ENCODE data around the gene EGFR.
"Not testable (repeated sequence)": the region's sequence is repeated elsewhere in the genome, so short reads cannot be mapped to it uniquely, and the experiment has no call there.

The EGFR gene

DNA sequence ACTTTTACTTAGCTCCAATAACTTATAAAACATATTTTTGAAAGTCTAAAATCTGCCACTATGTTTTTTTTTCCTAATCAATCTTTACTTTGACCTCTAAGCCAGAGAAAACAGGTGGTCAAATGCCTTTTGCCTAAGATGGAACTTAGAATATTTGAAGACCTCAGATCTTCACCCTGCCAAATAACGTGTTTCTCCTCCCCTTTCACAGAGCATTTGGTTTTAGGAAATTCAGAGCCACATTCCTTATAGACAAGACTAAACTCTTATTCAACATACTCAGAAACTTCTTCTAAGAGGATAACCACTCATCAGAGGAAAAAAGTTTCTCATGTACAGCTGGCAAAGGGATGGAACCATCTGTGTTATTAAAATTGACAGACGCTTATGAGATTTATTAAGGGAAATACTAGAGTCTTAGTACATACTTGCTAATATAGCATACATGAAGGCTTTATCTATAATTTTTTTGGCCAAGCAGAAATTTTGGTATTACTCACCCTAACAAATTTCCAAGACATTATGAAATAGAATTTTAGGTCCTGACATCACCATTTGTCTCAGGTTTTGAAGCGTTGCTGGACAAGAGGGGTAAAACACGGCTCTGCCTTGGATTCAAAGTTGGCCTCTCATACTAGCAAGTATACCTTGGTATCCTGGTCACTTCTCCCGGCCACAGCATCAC, 2.6 kb upstream of the EGFR start:
- DNase-seq: no peak

DNA sequence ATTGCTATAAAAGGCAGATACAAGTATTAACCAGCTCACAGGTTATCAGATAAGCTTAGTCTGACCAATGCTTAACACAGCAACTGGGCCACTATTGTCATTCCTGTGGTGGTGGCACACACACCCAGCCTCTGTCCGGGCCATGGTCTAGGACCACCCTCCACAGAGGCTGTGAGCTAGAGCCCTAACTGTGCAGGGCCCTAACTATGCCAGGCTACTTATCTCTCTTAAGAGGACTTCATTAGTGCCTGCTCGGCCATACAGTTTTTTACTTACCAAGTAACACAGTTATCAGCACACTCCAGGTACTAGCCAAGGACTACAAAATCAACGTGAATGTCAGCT, 2.1 kb upstream of the EGFR start:
- no peak for DNase-seq

DNA sequence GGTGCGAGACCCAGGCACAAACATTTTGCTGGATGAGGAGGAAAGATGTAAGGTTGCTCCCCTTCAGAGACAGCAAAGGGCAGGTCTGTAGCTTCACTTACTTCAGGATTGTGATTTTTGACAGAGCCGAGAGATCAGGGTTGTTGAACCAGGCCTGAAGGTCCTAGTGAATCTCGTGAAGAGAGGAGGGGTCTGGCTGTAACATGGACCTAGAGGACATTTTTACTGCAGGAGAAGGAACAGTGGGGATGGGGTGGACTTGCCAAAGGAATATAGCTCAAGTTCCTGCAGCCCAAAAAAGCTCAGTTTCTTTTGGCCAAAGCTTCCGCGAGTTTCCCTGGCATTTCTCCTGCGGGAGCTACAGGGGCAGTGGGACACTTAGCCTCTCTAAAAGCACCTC, 976 bp upstream of the EGFR start:
- no peak for DNase-seq

DNA sequence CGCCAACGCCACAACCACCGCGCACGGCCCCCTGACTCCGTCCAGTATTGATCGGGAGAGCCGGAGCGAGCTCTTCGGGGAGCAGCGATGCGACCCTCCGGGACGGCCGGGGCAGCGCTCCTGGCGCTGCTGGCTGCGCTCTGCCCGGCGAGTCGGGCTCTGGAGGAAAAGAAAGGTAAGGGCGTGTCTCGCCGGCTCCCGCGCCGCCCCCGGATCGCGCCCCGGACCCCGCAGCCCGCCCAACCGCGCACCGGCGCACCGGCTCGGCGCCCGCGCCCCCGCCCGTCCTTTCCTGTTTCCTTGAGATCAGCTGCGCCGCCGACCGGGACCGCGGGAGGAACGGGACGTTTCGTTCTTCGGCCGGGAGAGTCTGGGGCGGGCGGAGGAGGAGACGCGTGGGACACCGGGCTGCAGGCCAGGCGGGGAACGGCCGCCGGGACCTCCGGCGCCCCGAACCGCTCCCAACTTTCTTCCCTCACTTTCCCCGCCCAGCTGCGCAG, 424 bp downstream of the EGFR start:
- DNase-seq: no peak

DNA sequence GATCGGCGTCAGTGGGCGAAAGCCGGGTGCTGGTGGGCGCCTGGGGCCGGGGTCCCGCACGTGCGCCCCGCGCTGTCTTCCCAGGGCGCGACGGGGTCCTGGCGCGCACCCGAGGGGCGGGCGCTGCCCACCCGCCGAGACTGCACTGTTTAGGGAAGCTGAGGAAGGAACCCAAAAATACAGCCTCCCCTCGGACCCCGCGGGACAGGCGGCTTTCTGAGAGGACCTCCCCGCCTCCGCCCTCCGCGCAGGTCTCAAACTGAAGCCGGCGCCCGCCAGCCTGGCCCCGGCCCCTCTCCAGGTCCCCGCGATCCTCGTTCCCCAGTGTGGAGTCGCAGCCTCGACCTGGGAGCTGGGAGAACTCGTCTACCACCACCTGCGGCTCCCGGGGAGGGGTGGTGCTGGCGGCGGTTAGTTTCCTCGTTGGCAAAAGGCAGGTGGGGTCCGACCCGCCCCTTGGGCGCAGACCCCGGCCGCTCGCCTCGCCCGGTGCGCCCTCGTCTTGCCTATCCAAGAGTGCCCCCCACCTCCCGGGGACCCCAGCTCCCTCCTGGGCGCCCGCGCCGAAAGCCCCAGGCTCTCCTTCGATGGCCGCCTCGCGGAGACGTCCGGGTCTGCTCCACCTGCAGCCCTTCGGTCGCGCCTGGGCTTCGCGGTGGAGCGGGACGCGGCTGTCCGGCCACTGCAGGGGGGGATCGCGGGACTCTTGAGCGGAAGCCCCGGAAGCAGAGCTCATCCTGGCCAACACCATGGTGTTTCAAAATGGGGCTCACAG, 1.1 kb downstream of the EGFR start:
- DNase-seq: no peak

DNA sequence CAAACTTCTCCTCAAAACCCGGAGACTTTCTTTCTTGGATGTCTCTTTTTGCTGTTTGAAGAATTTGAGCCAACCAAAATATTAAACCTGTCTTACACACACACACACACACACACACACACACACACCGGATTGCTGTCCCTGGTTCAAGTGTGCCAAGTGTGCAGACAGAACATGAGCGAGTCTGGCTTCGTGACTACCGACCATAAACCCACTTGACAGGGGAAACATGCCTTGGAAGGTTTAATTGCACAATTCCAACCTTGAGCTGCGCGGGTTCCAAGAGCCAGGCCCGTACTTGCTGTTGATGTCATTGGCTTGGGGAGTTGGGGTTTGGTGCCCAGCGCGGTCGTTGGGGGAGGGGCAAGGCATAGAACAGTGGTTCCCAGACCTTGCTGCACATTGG, 1.7 kb downstream of the EGFR start:
- DNase-seq: no peak

DNA sequence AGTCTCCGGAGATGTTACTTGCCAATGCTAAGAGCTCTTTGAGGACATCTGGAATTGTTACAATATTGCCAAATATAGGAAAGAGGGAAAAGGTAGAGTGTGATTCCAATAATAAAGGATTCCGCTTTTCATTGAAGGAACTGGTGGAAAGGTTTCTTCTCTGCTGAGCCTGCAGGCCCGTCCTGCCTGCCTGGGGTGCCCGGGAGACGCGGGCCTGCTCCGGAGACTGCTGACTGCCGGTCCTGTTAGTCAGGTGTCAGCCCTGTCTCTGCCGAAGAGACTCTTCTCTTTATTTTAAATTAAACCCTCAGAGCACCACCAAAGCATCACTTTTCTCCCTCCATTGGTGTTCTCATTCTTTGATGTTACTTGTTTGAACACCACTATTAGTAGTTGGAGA, 2.2 kb downstream of the EGFR start:
- DNase-seq: no peak

DNA sequence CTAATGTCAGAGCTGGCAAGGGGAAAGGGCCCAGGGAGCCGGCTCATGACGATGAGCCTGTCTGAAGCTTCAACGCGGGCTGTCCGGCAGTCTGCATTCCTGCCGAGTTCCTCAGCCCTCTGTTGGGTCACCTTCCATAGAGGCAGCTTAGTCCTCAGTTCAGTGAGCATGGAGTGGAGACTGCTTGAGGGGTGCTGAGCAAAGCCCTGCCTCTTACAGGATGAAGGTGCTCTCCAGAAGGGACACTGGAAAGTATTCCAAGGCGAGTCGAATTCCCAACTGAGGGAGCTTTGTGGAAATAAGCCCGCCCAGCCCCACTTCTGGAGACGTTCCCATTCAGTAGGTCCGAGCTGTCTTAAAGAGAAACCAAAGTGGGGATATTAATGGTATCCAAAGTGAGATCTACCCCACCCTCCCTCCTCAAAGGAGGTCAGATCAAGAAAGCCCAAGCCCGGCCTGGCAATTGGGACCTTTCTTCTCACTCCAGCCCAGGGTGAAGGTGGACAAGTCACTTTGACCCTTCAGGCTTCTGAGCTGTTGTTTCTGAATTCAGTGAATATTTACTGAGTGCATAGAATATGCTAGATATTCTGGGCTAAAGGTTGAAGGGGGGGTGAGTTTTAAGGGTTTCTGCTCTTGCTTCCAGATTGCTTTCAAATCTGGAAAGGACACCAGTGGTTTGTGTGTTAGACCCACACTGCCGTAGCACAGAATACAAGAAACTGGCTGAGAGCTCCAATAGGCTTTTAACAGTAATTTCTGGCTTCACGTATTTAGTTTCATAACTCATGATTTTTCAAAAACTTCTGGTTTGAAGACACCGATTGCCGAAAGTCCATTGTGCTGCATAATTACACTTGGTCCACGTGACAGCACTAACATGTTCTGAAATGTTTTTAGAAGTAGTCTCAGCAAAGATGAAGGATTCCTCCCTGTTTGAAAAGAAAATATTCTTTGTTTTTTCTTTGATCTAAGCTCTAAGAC, 3.5 kb downstream of the EGFR start:
- no peak for DNase-seq

DNA sequence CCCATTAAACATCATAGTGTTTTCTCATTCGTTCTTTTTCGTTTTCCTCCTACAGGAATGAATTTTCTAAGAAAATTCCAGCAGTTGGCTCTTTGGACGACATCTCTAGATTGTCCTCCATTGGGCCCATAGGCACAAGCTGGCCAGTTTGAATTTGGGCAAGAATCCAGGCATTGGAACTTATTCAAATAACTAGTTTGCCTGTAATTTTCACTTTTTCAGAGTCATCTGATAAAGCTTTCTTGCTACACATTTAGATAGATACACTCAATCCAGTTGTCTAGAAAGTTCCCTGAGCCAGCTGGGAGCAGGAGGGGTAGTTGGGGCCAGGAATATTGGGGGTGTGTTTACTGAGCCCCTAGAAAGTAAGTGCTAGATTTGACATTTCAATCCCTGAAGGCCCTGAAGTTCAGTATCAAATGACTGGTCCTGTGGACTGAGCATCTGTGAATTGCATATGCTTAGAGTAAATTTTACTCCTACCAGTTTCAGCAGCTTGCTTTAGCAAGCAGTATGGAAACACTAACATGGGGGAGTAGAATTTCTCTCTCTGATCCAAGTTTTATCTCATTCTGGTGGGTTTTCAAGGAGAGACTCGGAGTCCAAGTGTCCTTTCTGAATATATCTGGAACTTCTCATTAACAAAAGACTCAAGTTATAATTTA, 5.2 kb downstream of the EGFR start:
- no peak for DNase-seq

DNA sequence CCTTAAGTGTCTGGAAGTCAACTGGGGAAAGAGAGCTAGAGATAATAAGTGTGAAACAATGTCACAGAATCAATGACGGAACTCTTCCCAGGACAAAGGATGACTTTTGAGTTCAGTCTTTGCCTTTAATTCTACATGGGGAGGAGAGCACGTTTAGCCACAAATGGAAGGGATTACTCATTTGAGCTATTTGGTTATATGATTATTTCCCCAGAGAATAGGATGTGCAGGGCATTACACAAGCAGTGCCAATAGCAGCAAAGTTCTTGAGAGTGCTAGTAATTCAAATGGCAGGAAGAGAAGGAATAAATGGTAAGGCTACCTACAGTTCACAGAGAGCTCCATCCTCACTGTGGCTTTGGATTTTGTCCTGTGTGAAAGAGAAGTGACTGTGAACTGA, 6.0 kb downstream of the EGFR start:
- DNase-seq: no peak

DNA sequence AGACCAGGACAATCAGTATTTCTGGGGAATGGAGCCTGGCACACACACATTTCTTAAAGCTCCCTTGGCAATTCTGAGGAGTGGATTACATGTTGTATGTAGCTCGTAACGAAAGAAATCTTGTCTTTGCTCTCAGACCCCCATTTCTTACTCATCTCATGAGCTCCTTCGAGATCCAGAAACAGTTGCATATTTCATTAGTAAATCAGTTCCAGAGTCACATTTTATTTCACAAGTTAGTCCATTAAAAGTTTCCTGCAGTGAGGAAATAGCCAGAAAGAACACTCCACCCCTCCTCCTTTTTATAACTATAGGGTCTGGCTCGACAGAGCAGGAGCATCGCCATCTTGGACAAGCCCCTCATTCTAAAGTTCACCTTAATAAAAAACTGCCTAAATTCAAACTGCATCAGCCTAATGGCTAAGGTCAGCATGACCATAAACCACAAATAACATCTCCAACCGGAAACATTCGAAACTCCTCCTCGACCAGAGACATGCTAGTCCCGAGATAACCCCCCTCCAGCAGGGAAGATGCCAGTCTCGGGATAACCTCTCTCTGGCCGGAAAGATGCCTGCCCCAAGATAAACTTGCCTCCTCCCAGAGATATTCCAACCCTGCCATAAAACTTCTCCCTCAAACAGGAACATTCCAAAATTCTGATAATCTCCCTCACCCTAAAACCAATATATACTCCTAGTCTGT, 7.4 kb downstream of the EGFR start:
- DNase-seq: no peak

DNA sequence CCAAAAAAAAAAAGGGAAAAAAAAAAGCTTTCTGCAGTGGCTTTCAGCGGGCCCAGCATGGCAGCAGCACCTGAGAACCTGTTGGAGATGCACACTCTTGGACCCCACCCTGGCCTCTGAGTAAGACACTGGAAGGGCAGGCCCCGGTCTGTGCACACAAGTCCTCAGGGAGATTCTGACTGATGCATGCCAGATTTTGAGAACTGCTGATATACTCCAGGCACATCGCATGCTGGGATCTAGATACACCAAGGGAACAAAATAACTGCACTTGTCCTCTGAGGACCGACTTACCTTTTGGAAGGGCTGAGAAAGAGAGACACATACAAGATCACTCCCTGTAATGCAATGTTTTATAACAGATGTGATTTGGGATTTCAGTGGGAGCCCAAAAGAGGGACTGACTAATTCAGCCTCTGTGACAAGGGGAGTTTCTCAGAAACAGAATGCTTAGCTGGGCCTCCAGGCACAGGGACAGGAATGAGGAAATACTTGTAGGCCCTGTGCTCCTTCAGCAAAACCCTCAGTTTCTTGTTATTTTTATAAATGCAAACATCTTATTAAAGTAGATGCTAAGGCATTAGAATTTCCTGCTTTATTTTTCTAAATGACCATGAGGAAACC, 8.2 kb downstream of the EGFR start:
- DNase-seq: no peak

DNA sequence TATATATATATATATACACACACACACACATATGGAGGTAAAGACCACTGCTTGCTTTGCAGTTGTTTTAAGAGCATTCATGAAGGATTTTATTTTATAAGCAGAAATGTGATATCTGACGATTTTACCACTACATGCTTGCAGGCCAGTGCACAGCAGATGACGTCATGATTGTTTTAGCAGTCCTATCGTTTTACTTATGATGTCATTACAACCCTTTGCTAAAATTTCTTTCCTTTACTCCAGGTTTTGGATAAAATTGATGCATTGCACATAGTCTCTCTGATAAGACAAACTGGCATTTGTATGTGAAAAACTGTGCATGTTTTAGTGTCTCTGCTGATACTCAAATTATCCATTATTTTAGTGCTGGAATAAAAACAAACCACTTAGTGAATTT, 9.2 kb downstream of the EGFR start:
- no peak for DNase-seq

DNA sequence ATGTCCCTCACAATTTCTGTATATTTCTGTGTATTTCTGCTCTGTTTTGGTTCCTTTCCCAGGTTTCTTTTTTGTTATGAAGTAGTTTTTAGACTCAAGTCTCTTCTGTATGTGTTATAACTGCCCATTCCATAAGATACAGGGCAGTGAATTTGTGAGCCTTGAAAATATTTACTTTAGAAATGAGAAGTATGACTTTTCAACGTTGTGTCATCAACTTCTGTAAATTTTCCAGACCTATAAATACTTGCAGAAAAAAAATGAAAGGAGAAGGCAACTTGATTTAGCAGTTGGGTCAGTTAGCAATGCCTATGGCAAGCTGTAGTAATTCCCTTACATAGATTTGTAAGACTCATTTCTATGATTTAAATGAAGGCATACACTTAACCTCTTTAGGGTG, 11.5 kb downstream of the EGFR start:
- DNase-seq: no peak

DNA sequence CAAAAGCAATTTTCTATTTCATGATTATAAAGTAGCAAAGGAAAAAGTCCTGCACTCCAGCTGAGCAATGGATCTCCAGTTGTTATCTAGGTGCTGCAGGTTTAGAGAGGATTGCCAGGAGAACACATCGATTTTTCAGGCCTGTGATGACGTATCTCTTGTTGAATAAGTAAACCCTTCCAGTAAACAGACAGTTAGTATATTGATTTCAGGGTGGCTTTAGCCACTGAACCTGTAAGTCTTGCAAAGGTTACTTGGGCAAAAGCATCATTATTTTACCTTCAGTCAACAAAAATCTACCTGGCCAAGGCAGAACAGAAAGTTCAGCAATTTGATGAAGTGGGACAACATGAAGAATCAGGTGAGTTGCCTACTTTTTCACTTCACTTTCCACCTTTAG, 12.3 kb downstream of the EGFR start:
- no peak for DNase-seq

DNA sequence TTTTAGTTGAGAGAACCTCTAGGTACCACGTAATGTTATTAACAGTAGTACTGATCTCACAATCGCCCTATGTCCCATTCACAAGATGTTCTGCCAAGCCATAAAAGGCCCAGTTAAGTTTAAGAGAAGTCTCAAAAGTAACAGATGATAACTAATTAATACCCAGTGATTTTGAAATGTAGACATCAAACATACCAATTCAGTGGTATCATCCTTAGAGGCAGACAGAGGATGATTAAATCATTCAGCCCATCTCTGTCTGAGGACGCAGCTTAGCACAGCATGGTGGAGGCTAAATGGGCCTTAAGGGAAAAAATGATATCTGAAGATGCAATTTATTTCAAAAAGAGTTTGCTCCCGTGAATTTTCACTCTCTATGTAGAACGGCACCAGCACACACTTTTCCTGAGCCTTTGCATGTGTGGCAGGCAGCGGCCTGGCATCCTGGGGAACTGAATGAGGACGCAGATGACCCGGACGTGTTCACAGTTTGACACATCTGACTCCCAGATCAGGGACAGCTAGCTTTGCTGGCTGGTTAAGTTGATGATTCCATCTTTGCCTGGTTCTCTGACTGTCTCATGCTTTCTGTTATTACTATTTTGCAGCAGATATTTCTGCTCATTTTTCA, 13.4 kb downstream of the EGFR start:
- no peak for DNase-seq

DNA sequence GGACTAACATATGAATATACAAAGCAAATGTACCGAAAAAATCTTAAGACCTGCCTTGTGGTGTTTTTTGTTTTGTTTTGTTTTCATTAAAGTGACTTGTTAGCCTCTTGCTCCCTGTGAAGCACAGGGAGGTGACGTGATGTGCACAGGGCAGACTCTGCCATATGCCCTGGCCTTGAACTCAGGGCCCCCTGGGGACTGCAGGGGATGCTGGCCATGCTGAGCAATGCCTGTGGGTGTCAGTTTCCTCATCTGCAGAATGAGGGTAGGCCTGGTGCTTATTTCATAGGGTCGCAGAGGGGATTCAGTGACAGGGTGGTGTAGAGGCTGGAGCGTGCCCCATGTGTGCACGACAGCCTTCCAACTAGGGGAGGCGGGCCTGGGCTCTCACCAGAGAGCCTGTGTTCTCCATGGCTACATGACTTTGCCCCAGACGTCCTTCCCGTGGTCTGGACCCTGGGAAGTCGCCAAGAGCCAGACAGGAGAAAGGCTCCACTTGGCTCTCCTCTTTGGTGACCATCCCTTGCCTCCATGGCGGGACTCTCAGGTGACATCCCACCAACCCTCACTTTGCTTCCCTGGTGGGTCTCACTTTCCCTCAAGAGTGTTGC, 14.5 kb downstream of the EGFR start:
- no peak for DNase-seq

DNA sequence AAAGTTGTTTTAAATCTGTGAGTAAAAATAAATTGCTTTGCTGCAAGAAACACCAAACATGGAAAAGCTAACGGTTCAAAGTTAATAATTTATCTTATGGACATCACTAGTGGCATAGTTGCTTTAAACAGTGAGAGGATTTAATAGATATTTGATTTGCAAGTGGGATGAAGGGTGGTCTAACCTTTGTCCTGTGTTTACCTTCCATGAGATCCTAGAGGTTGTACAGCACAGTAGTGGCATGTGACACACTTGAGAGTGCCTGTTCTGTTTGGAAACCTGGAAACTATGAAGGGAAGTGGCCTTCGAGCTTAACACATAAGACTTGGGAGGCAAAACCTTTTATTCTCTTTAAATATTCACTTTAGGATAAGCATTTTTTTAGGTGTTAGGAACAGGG, 16.0 kb downstream of the EGFR start:
- DNase-seq: no peak

DNA sequence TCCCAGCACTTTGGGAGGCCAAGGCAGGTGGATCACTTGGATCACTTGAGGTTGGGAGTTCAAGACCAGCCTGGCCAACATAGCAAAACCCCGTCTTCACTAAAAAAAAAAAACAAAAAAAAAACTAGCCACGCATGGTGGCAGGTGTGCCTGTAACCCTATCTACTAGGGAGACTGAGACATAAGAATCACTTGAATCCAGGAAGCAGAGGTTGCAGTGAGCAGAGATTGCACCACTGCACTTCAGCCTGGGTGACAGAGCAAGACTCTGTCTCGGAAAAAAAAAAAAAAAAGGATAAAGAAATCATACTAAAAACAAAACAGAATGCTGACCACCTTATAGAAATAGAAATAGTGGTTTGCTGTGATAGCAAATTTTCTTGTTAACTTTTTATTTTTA, 16.6 kb downstream of the EGFR start:
- not testable (repeated sequence) for DNase-seq

DNA sequence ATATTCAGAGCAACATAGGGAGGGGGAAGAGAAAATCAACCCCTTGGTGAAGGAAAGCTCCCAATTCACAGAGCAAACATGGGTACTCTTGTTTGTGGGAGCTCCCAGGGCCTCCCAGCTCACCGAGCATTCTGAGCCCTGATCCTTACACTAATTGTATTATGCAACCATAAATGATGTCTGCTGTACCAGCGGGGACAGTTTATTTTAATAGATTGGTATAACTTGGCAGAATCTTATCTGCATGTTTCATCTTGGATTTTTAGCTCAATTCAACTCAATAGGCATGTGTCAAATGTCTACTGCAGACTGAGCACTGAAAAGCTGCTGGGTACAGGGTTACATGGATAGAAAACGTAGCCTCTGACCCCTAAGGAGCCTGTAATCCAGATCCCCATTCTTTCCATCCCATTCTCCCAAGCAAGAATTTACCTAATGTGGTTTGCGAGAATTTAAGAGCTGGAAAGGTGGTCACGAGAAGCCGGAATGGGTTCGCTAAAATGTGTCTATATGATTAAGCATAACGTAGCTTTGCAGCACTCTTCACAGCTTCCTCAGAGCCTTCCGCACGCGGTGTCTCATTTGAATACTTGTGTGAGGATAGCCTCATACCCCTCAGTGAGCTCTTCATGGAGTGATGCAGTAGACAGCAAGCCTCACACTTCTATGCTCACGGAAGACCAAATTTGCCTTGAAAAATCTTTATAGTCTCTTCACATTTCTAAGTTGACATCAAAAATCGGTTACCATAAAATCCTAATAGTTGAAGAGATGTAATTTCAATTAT, 18.3 kb downstream of the EGFR start:
- DNase-seq: no peak
